NCI-H526 (cell line): Measurements from ENCODE around the gene TSSC4.

Source experiments
- DNase-seq, 2 experiments: peaks; one replicate each; lab custom pipeline; 2025; lab: John Stamatoyannopoulos, UW

The TSSC4 gene

DNA sequence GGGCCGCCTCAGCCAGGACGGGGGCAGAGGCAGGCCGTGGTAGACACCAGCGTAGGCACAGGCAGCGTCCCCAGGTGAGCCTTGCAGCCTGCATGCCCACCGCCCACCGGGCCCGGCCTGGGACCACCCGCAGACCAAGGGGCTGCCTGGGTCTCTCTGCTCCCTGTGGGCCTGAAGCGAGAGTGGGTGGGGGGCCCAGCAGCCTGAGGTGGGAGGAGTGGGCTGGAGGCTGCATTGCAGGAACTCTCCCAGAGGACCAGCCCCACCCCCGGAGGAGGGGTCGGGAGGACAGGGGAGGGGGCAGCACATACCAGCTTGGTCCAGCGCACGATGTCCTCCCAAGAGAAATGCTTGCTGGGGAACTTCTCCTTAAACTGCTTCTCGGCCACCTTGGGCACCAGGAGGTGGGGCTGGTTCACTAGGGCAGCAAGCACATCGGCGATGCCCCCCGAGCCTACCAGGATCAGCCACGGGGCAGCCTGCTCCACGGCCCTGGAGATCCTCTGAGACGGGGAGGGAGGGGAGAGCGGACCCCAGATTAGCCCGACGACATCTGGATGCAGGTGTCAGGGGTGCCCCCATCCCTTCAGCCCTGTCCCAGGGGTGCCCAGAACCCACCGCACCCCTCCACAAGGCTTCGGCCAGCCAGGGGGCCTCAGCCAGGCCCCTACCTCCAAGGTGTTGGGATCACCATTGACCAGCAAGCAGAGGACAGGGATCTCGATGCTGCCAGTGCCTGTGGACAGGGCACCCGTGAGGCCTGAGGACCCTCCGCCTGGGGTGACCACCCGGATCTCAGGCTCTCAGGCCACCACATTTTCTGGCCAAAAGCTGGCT, 17.5 kb downstream of the TSSC4 start:
- no peak for DNase-seq

DNA sequence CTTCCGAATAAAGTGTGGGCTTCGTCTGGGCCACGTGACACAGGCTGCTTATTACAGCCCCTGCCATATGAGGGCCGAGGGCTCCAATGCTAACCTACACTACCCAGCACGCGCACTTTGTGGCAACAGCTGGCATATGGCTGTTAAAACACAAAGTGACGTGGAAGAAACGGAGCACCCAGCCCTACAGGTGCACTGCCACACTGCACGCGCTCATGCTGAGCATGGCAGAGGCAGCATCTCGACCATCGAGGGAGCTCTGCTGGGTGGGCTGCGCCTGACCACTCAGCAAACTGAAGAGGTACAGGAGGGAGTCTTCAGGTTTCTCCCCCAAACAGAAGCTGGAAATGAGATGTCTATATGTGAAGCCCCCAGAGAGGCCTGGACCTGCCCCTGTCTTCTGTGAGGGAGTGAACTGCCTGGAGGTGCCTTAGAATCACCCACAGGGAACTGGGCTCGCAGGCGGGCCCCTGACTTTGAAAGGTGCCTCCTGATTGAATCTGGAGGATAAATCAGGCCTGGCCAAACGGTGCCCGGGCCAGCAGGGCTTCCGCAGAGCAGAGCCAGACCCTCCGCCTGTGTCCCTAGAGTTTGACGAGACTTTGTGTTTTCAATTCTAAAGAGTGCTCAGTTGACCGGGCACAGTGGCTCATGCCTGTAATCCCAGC, 18.3 kb downstream of the TSSC4 start:
- DNase-seq: no peak

DNA sequence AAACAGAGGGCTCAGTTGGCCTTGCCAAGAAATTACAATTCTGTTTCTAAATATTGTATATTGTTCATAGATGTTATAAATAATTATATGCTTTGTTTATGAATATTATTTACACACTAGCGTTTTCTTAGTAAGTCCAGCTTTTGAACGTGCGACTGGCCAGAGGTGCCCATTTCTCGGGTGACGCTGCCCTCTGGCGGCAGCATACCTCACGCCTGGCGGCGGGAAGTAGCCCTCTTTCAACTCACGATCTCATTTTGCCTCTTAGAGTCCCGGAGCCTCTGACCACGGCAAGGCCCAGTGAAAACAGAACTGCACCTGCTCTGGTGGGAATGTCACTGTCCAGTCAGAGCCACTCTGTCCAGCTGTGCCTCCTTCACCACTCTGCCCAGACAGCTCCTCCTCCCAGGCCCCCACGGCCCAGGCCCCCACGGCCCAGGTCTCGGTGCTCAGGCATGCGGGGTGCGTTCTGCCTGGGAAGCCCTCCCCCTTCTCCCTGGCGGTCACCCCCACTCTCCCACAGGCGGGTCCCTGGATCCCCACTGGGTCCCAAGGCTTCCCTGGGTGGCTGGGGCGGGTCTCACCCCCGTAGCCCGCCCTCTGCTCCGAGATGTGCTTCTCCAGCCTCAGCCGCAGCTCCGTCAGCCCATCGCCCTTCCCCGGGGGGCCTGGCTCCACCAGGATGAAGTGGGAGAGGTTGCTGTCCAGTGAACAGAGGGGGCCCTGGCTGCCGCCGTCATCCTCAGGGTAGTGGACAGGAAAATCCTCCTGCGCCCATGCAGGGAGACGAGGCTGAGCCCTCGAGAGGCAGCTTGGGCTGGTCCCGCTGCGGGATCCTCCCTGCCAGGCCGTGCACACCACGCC, 19.3 kb downstream of the TSSC4 start:
- DNase-seq: peak; percentile 55 to 91

DNA sequence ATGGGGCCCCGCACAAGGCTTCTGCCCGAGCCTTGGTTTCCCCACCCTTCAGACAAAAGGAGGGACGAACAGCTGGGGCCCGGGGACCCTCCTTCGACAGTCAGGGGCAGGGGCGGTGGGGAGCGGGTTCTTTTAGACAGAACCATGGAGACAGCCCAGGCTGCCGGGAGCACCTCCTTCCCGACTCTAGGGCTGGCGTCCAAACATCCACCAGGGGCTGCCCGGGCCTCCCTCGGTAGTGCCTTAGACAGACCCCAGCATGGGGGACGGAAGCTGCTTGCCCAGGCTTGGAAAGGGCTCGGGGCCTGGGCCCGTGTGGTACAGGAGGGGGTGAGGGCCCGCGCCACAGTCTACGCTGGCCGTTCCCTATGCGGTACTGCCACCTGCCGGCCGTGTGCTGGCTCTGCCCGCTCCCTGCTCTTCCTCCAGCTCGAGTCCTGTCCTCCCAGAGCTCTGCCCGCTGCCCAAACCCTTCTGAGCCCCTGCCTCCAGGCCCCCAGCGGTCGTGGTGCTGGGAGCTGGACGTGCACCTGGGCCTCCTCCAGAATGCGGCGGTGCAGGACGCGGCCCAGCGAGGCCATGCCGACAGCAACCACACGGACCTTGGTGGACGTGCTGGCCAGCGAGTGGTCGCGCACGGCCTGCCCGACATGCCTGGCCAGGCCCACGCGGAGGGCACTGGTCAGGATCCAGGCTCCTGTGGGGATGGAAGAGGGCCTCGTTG, 20.1 kb downstream of the TSSC4 start:
- DNase-seq: peak; percentile 69 to 94

DNA sequence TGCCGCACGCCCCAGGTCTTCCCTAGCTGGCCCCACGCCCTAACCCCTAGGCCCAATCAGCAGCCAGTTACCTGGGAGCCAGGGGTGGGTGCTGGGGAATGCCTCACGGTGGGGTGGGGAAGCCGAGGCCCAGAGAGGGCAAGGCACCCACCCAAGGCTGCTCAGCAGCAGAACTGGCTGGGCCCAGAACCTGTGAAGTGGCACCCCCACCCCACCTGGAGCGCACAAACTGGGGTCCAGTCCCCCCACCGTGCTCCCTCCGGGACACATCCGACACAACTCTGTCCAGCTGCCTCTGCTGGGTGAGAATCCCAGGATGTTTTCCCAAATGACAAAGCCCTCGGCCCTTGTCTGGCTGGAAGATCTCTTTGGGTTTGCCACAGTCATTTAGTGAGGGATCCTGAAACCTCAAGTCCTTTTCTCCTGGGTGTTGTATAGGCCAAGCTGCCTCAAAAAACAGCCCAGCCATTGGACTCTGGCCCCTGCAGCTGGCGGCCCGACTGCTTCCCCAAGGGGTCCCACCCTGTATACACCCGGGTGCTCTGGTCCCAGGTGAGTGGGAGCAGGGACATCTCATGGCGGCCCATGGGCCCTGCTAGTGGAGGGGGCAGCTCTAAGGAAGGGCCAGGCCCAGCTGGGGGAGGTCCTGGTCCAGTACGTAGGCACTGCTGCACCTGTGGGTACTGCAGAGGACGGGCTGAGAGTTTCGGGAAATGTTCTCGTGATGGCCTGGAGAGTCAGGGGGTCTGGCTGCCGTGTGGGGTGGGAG, 20.9 kb downstream of the TSSC4 start:
- no peak for DNase-seq

DNA sequence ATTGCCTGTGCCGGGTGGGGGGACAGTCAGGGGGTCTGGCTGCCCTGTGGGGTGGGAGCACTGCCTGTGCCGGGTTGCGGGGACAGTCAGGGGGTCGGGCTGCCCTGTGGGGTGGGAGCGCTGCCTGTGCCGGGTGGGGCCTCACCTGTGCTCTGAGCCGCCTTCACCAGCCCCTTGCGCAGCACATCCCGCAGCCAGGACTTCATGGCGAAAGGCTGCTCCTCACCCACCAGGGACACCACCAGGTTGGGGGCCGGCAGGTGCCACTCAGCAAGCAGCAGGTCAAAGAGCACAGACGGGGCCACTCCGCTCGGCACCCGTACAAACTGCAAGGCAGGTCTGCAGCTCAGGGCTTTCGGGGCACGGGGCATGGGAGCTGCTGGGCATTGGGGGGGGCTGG, 21.4 kb downstream of the TSSC4 start:
- DNase-seq: no peak

DNA sequence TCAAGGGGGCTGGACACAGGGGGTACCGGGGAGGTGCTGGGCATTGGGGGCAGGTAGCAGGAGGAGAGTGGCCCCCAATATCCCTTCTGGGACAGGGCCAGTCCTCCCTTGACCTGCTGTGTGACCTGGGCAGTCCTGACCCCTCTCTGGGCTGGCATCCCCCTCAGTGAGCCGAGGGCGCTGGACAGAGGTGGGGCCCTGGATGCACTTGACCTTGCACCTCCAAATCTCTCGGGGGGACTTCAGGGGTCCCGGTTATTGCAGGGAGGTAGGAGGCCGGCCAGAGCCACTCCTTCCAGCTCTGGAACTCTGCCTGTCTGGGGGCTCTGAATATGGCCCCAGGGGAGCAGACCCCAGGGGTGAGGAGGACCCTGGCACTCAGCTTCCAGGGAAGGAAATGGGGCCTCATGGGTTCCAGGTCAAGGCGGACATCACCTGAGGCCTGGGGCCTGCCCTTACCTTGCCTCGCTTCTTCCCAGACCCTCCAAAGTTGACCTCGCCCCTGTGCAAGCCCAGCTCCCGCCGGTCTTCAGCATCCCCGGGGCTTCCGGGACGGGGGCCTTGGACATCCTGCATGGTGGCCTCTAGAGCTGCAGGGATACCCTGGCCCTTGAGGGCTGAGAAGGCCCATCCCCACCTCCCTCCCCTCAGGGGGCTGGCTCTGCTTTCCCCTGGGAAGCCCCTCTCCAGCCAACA, 22.1 kb downstream of the TSSC4 start:
- no peak for DNase-seq

DNA sequence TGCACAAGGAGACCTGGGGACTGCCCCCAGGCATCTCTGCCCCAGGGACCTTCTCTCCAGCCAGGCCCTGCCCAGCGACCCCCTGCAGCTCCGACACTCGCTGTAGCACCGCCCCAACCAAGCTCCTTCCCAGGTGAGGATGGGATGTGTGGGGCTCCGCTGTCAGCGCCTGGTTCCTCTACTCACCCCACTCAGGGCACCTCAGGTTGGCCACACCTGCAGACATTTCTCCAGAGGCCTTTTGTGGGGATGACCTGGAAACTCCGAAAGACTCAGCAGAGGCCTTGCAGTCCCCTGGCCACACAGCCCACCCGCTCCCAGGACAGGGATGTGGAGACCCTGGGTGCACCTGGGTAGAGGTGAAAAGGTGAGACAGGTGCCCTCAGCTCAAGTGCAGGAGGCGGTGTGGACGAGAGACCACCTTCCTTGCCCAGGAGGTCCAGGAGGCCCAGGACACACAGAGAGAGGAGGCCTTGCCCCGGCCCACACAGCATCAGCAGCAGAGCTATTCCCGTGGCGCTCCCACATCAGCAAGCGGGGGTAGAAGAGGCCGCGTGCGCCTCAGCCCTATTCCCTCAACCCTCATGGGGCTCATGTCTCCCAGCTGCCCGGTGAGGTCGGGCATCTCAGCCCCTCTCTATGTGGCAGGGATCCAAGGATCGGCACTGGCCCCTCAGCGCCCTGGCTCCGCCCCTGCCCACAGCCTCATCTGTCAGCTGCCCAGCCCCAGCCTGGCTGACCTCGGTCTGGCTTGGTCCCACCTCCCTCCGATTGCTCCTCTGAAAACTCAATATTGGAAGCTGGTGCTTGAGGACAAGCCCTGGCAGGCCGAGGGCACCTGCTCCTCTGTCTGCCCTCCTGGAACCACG, 22.8 kb downstream of the TSSC4 start:
- DNase-seq: peak in 1 of 2 experiments; percentile 57

DNA sequence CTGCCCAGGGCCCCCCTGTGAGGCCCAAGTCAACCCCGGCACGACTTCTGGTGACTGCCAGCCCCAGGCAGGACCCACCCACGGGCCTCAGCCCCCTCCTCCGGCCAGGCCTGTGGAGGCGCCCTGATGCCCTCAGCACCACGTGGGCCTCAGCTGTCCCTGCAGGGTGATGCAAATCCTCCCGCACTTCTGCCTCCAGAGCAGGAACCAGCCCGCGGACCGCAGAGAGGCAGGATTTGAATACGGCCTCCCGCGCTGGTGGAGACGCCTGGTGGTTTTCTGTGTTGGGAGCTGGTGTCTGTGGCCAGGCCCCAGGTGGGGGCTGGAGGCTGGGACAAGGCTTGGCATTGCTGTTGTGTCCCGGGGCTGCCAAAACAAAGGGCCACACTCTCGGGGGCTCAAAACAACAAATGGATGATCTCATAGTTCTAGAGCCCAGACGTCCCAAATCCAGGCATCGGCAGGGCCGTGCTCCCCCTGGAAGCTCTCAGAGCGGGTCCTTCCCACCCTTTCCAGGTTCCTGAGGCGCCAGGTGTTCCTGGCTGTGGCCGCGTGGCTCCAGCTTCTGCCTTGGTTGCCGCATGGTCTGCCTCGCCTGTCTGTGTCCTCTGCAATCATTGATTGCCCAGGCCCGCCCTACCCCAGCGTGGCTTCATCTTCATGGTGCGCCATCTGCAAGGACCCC, 24.4 kb downstream of the TSSC4 start:
- DNase-seq: peak; percentile 80 to 95

DNA sequence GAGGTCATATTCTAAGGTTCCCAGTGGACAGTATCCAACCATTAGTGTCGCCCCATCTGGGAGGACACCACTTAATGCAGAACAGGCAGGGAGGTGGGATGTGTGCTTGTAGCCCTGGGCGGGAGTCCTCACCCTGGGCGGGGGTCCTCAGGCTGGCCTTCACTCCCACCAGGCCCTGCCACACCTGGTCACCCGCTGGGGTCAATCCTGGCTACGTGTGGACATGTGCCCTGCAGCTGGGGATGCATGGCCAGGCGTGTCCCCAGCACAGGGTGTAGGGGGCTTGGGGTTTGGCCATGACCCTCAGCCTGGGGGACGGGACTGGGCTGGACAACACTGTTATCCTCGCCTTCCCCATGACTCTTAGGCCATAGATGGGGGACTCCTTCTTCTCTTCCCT, 25.0 kb downstream of the TSSC4 start:
- no peak for DNase-seq

DNA sequence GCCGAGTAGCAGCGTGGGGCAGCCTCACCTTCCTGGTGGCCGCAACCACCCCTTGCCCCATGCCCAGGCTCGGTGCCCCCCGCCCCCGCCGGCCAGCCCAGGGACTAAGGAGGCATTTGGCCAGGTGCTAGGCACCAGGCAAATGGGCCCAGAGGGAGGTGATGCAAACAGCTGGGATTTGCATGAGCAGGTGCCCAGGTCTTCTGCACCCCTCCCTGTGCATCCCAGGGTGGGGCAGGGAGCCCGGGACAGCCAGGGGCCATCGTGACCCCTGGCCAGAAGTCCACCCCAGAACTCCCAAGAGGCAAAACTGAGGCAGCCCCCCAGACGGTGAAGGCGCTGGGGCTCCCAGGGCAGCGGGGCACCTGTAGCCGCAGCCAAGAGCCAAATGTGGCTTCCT, 25.7 kb downstream of the TSSC4 start:
- DNase-seq: peak; percentile 79 to 95

DNA sequence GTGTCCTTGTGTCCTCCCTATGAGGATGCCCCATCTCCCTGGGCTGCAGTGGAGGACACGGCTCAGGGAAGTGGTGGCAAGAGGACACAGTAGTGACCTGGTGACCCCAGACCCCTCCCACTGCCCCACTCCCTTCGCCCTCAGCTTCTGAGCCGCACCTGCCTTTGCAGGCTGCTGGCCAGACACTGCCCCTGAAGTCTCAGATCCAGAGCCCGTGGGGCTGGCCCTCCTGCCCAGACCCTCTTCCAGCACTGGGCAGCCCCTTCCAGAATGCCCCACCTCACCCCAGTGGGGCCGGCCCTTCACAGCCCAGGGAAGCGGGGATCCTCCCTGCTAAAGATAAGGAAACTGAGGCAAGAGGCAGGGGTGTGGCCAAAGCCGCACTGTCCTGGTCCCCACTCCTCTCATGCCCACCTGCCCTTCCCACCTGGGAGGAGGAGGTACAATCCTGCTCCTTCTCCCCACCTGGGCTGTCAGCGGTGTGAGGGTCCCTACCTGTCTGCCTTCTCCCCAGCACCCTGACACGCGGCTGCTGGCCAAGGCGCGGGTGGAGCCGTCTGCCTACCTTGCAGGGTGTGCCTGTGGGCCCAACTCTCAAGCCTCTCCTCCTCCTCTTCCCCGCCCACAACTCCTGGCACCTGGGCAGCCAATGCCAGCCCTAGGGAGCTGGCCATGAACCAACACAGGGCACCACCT, 26.4 kb downstream of the TSSC4 start:
- peak in 1 of 2 experiments; percentile 65 for DNase-seq

DNA sequence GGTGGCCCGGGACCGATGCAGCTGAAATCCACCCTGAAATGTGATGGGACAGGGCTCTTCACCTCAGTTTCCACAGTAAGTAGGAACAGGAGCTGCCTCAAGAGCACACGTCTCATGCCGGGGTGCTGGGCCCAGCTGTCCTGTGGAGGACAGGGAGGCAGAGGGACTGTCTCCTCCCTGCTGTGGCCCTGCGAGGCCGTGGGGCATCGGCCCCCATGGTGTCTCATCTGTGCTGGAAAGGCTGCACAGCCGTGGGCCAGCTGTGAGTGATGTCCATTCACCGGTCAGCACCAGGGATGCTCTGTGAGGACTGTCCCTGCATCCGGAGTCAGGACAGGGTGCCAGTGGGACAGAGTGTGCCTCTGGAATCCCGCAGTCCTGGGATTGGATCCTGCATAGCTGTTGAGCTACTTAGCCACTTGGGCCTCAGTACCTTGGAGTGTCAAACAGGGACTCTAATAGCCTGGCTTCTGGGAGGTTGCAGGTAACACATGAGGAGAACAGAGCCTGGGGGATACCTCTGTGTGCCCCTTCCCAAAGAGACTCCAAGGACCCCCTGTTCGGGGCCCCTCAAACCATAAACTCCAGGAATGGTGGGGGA, 27.3 kb downstream of the TSSC4 start:
- DNase-seq: peak in 1 of 2 experiments; percentile 42

DNA sequence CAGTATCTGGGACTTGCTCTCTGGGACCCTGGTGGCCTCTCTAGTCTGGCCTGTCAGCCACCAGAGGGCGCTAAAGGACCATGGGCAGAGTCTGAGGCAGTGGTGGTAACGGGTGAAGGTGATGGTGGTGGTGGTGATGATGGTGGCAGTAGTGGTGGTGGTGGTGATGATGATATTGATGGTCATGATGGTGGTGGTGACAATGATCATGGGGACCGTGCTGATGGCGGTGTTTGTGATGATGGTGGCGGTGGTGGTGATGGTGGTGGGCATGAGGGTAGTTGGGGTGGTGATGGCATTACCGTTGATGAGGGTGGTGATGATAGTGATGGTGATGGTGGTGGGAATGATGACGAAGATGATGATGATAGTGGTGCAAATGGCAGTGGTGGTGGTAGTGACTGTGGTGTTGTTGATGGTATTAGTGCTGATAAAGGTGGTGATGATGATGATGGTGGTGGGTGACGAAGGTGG, 27.8 kb downstream of the TSSC4 start:
- DNase-seq: peak; percentile 52 to 87

DNA sequence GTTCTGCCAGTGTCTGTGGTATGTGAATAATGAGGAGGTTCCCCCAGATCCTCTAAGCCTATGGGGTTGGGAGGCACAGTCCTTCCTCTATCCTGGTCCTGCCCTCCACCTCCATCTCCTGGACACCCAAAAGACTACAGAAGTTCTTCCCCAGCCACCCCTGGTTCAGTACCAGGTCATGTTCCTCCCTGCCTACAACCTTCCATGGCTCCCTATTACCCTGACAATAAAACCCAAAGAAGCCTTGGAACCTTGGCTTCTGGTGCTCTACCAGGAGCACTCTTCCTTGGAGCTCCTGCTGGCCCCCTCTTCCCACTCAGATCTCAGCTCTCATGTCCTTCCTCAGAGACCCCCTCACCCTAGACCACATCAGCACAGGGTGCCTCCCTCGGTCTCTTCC, 30.8 kb downstream of the TSSC4 start:
- DNase-seq: no peak

DNA sequence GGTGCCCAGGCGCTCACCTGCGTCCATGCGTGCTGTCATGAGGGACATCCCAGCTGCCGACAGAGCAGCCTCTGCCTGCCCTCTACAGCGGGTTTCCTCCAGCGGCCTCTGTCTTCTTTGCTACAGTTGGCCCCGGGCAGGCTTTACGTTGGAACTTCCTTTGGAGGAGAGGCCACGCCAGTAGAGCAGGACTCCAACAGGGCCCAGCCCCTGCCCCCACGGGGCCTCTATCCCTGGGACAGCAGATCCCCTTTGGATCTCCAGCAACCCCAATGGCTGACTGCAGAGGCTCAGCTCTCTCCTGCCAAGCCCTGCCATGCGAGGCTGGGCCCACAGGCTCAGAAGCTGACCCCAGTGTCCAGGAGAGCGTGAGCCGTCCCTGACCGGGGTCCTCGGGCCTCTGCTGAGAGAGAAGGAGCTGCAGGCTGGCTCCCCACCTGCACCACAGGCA, 31.6 kb downstream of the TSSC4 start:
- DNase-seq: no peak

DNA sequence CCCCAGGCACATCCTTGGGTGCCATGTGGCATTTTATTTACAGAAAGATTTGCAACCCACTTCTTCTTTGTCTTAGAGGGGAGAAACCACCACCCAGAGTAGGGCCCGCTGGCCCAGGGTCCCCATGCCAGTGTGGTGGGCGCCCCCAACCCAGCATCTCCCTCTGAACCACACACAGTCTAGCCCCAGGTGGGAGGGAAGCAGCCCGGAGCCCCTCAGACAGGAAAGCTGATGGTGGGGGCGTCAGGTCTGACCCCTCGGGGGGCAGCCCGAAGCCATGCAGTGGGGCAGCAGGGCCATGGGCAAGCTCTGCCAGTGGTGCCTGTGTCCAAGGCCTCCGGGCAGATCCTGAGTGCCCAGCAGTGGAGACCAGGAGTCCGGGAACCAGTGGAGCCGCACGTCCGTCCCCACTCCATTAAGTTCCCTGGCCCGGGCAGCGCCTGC, 32.1 kb downstream of the TSSC4 start:
- no peak for DNase-seq
